Mesodermal cell (in vitro differentiated cells): ENCODE results near the gene LONRF2.

Source experiments
- H3K27ac ChIP-seq: 2 replicates; pipeline ENCODE4 v1.7.0; 2013; ENCODE audit warnings: mild to moderate bottlenecking, low read depth, low read length, moderate library complexity; ENCODE audit not compliant: severe bottlenecking
- H3K36me3 ChIP-seq: 2 replicates; pipeline ENCODE4 v1.7.1; 2013; ENCODE audit warnings: mild to moderate bottlenecking, low read length, moderate library complexity; ENCODE audit not compliant: control insufficient read depth, insufficient read depth
- H3K4me1 ChIP-seq: one replicate; pipeline ENCODE4 v1.7.1; 2013; ENCODE audit warnings: mild to moderate bottlenecking, low read length; ENCODE audit not compliant: insufficient read depth, control insufficient read depth, poor library complexity, severe bottlenecking
- H3K4me3 ChIP-seq: 2 replicates; pipeline ENCODE4 v1.7.0; 2013; ENCODE audit warnings: low read length, control low read depth, mild to moderate bottlenecking; ENCODE audit not compliant: insufficient read depth, poor library complexity, severe bottlenecking; ENCODE audit errors: extremely low read depth
- H3K9me3 ChIP-seq: 2 replicates; pipeline ENCODE4 v1.7.1; 2013; ENCODE audit warnings: mild to moderate bottlenecking, low read length, moderate library complexity; ENCODE audit not compliant: control insufficient read depth
- WGBS, 2 experiments: methylation state at CpG; one replicate each; pipeline ENCODE4 v1.1.5; 2013; ENCODE audit warnings: missing lambda C conversion rate in 2 of 2; ENCODE audit not compliant: insufficient coverage in 2 of 2; 5-methylcytosine and 5-hydroxymethylcytosine counted together

Gene LONRF2

DNA sequence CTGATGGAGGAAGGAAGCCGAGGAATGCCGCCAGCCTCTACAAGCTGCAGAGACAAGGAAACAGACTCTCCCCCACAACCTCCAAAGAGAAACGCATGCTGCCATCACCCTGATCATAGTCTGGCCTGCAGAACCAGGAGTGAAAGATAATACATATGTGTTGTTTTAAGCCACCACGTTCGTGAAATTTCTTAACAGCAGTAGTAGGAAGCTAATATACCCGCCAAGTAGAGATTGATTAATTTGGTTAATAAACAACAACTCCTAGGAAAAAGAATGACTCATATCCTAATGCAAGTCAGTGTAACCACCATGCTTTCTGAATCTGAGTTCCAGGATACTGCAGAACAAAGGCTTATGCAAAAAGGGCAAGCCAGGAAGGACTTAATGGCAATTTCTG is 36.6 kb downstream of the LONRF2 start:
- no peaks in the 10 kb centered on the region for H3K36me3 ChIP-seq
- no peak overlapping the region for H3K4me3 ChIP-seq
- H3K9me3 ChIP-seq: no peaks in the 10 kb centered on the region
- WGBS, 2 experiments: 24% methylated on average over 2 of the region's 6 CpGs; no CpG with 5 or more reads in 1 of the 2 experiments
- H3K4me1 ChIP-seq: peaks cover 32% of the 10 kb centered on the region
- H3K27ac ChIP-seq: peak overlapping the region; percentile 62

DNA sequence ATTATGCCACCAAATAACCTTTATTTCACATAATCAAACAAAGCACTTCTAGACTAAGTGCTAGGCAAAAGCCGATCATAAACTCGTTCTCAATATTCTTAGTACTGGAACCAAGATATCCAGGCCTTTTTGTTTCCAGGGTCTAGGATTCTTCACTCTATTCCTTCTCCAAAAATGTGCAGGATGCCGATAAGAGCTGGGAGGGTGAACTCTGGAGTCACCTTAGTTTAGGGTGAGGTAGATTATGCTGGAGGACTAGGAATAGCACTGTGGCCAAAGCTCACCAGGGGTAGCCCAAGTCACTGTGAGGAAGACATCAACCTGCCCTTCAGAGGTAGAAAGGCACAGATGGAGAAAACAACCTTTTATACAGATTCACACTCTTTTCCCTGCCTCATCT is 37.3 kb downstream of the LONRF2 start:
- Histone ChIP-seq H3K4me3 (no peak overlapping the region), H3K36me3 (no peaks in the 10 kb centered on the region), H3K27ac (no peak overlapping the region), H3K4me1 (peaks cover 26% of the 10 kb centered on the region), H3K9me3 (no peaks in the 10 kb centered on the region)
- 60 to 70% methylated on average over 2 to 3 of the region's 3 CpGs for WGBS, 2 experiments

DNA sequence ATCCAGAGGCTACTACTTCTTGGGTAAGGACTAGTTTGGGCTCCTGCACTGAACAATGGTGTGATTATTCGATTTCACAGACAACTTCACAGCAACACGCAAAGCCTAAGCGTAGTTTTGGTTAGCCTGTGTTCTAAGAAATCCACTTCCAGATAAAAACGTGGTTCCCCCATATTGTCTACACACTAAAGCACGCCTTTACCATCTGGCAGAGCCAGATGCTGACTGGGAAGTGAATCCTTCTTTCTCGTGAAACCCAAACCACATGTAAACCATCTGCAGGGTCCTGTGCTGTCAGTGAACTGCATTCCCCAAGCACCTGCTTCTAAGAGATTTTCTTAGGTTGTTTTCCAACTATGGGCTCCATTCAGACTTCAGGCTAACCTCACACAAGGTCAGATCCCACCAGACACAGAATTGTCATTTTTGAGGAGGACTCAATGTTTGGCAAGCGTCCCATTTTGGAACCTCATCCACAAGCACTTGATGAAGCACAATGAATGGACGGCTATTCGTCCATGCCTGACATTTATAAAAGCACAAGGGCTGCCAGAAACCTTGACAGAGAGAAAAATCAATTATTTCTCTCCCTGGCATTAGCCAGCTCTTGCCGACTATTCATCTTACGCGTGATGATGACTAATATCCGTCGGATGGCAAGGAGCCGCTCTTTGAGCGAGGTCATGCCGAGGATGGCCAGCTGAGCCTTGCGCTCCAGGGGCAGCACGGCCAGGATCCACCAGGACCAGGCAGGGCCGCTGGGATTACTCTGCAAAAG is 38.4 kb downstream of the LONRF2 start:
- Histone ChIP-seq H3K36me3 (no peaks in the 10 kb centered on the region), H3K4me3 (no peak overlapping the region), H3K9me3 (no peaks in the 10 kb centered on the region), H3K27ac (no peak overlapping the region), H3K4me1 (peaks cover 25% of the 10 kb centered on the region)
- WGBS, 2 experiments: 93 to 95% methylated on average over 18 to 20 of the region's 20 CpGs

DNA sequence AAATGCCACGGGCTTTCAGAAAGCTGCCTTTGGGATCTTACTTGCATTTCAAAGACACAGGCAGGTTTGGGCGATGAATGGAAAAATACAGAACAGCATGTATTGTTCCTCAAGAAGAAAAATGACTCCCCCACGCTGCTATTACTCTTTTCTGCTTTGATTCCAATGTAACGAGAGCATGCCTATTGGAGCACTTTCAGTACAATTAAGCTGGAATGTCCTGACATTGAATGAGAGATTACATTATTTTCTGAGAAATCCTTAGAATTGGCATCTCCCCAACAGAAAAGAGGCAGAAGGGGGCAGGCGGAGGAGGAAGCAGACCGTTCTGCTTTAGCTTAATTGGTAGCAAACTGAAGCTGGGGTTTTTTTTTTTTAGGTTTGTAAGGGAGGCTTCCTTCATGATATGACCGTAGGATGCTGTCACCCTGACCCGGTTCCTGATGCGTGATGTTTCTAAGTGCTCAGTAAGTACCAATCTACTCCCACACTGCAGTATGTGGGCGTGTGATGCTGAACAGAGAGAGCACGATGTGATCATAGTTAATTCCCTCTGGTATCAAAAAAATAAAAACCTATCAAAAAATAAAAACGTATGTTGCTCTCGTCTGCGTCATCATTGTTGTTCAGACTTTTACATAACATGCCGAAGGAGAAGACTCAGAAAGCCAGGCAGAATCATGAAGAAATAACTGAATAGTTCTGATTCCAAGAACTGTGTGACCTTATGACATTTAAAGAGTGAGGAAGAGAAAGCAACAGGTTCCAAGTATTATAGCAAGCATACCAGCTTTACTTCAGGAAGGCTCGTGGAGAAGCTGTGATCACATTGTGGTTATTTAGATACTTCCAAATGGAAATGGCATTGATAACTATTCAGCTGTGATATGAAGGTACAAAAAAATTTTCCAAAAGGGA is 40.5 kb downstream of the LONRF2 start:
- Histone ChIP-seq H3K36me3 (no peaks in the 10 kb centered on the region), H3K27ac (no peak overlapping the region), H3K4me3 (no peak overlapping the region), H3K9me3 (no peaks in the 10 kb centered on the region), H3K4me1 (peaks cover 25% of the 10 kb centered on the region)
- WGBS, 2 experiments: 61 to 65% methylated on average over 9 to 10 of the region's 16 CpGs

- H3K9me3 ChIP-seq: no peaks in the 10 kb centered on the region
- whole genome bisulfite sequencing, 2 experiments: 91 to 93% methylated on average over 10 to 16 of the region's 17 CpGs
- H3K4me1 ChIP-seq: peaks cover 9% of the 10 kb centered on the region
- H3K27ac ChIP-seq: no peak overlapping the region
- H3K36me3 ChIP-seq: no peaks in the 10 kb centered on the region
- no peak overlapping the region for H3K4me3 ChIP-seq
Observed at GRCh38 chr2:100279586-100280534, 42.4 kb downstream of the LONRF2 start.

- Histone ChIP-seq H3K9me3 (no peaks in the 10 kb centered on the region), H3K4me1 (peaks cover 4% of the 10 kb centered on the region), H3K27ac (no peak overlapping the region), H3K36me3 (no peaks in the 10 kb centered on the region), H3K4me3 (no peak overlapping the region)
- 95 to 97% methylated on average over 4 to 10 of the region's 11 CpGs for WGBS, 2 experiments
Observed at GRCh38 chr2:100278986-100279385, 43.3 kb downstream of the LONRF2 start.

- WGBS, 2 experiments: 83 to 87% methylated on average over 12 of the region's 12 CpGs
- H3K27ac ChIP-seq: no peak overlapping the region
- H3K9me3 ChIP-seq: no peaks in the 10 kb centered on the region
- H3K36me3 ChIP-seq: no peaks in the 10 kb centered on the region
- H3K4me3 ChIP-seq: no peak overlapping the region
- H3K4me1 ChIP-seq: peaks cover 3% of the 10 kb centered on the region
Observed at GRCh38 chr2:100278501-100278900, 43.8 kb downstream of the LONRF2 start.

DNA sequence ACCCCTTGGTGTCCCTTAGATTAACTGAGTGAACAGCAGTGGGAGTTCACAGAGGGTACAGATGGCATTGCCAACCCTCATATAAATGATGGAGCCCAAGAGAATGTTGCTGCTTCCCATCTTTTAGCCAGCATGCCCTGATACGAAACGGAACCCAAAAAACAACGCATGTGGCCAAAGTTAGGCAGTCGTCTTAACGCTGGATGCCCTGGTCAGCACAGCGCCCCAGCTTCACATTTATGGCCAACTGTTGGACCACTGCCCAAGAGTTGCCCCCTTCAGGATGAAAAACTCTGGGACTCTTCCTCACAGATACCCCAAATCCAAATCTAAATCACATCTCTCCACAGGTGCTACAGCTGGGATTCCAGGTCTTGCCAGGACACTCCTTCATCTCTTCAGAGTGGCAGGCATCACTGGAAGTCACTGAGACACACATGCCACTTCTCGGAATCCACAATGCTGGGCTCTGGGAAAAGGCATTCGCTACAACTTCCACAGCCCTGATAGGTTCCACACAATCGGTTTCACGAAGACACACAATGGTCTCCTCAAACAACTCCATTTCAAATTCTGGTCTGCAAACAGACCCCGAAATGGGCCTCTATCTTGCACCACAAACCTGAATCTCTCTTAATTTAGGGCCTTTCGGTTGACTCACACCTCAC is 44.6 kb downstream of the LONRF2 start:
- Histone ChIP-seq H3K27ac (no peak overlapping the region), H3K36me3 (no peaks in the 10 kb centered on the region), H3K4me3 (no peak overlapping the region), H3K4me1 (peaks cover 3% of the 10 kb centered on the region), H3K9me3 (no peaks in the 10 kb centered on the region)
- 93 to 94% methylated on average over 11 of the region's 12 CpGs for WGBS, 2 experiments

GRCh38 chr2:100276716-100277115 is 45.6 kb downstream of the LONRF2 start:
- Histone ChIP-seq H3K27ac (no peak overlapping the region), H3K4me1 (peaks cover 3% of the 10 kb centered on the region), H3K36me3 (no peaks in the 10 kb centered on the region), H3K9me3 (no peaks in the 10 kb centered on the region), H3K4me3 (no peak overlapping the region)
- WGBS, 2 experiments: 79 to 82% methylated on average over 3 to 4 of the region's 4 CpGs

DNA sequence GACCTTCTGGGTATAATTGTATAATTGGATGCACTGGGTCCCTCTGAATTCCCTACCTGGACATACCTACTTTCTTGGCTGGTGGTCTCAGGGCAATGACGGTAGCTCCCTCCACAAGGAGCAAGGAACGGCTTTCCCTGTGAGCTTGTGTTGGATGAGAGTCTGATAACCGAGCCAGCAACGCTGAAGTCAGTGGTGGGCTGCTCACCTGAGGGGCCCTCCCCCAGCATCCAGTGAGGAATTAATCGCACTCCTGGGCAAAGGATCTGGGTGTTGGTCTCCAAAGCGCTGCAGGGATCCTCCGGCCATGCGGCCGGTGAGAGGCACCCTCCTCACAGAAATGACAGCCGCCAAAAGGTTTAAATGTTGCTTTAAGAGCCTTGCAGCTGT is 47.1 kb downstream of the LONRF2 start:
- Histone ChIP-seq H3K36me3 (no peaks in the 10 kb centered on the region), H3K27ac (no peak overlapping the region), H3K4me1 (peaks cover 3% of the 10 kb centered on the region), H3K4me3 (no peak overlapping the region), H3K9me3 (no peaks in the 10 kb centered on the region)
- 62 to 71% methylated on average over 9 of the region's 10 CpGs for WGBS, 2 experiments
